ENCODE data around the gene FAM53B.

- TF ChIP-seq CTCF (IDR thresholded peaks at IDR 0.05) (no peak), POLR2A (IDR thresholded peaks at IDR 0.05) (no peak)
Observed at GRCh38 chr10:124660404-124661125, 83.6 kb downstream of the FAM53B start.

Data from Peyer's patch (tissue), 4 donors.